BE2C (cell line): Measurements from ENCODE around the gene NDRG4.
"Not testable (repeated sequence)": the region's sequence is repeated elsewhere in the genome, so short reads cannot be mapped to it uniquely, and the experiment has no call there.

Experiments
- DNase-seq: peaks from one replicate; pipeline ENCODE4 v3.0.0-alpha.2; 2020
- H3K27me3 ChIP-seq: fragments of 250-450 bp; sonication (Bioruptor Pico); 2 replicates; pipeline ENCODE4 v1.5.1; 2020; ENCODE audit warnings: mild to moderate bottlenecking
- H3K36me3 ChIP-seq: fragments of 250-450 bp; sonication (Bioruptor Pico); 2 replicates; pipeline ENCODE4 v1.5.1; 2020; ENCODE audit warnings: mild to moderate bottlenecking
- H3K4me1 ChIP-seq: fragments of 250-450 bp; sonication (Bioruptor Pico); 2 replicates; pipeline ENCODE4 v1.5.1; 2020
- H3K4me3 ChIP-seq: 2 replicates; pipeline ENCODE4 v1.5.1; 2011; ENCODE audit warnings: low read depth, low read length
- H3K9me3 ChIP-seq: fragments of 250-450 bp; sonication (Bioruptor Pico); 2 replicates; pipeline ENCODE4 v1.5.1; 2020
- CTCF ChIP-seq: IDR thresholded peaks from 2 replicates; pipeline ENCODE4 v1.5.1; 2012; ENCODE audit warnings: mild to moderate bottlenecking, low read depth, low read length

The NDRG4 gene

GRCh38 chr16:58490065-58490464 is 9.9 kb upstream of the NDRG4 start:
- no peak for TF ChIP-seq CTCF
- no peaks in the 10 kb centered on the region for H3K36me3 ChIP-seq
- no peaks in the 10 kb centered on the region for H3K9me3 ChIP-seq
- no peak overlapping the region for H3K4me3 ChIP-seq
- no peak for DNase-seq
- peaks cover 21% of the 10 kb centered on the region for H3K4me1 ChIP-seq
- H3K27me3 ChIP-seq, result no peaks in the 10 kb centered on the region

- H3K4me3 ChIP-seq, H3K27me3 ChIP-seq, H3K9me3 ChIP-seq, H3K36me3 ChIP-seq, DNase-seq: not testable (repeated sequence)
- H3K4me1 ChIP-seq, result peaks cover 24% of the 10 kb centered on the region
Measured at GRCh38 chr16:58490539-58490938, 9.4 kb upstream of the NDRG4 start.

- Histone ChIP-seq H3K27me3 (no peaks in the 10 kb centered on the region), H3K36me3 (no peaks in the 10 kb centered on the region), H3K4me3 (no peak overlapping the region), H3K4me1 (peaks cover 31% of the 10 kb centered on the region), H3K9me3 (no peaks in the 10 kb centered on the region)
- no peak for TF ChIP-seq CTCF
- peak; percentile 54 for DNase-seq
Measured at GRCh38 chr16:58492066-58492465, 7.9 kb upstream of the NDRG4 start.

- no peak for TF ChIP-seq CTCF
- Histone ChIP-seq H3K27me3 (no peaks in the 10 kb centered on the region), H3K4me1 (peaks cover 26% of the 10 kb centered on the region), H3K9me3 (no peaks in the 10 kb centered on the region), H3K4me3 (no peak overlapping the region), H3K36me3 (no peaks in the 10 kb centered on the region)
- DNase-seq, result peak; percentile 56
Measured at GRCh38 chr16:58492735-58493134, 7.2 kb upstream of the NDRG4 start.

GRCh38 chr16:58493756-58494431 is 6.0 kb upstream of the NDRG4 start:
- Histone ChIP-seq H3K36me3 (no peaks in the 10 kb centered on the region), H3K4me3 (no peak overlapping the region), H3K27me3 (no peaks in the 10 kb centered on the region), H3K4me1 (peaks cover 20% of the 10 kb centered on the region), H3K9me3 (no peaks in the 10 kb centered on the region)
- no peak for DNase-seq
- no peak for TF ChIP-seq CTCF

GRCh38 chr16:58494981-58495520 is 4.9 kb upstream of the NDRG4 start:
- TF ChIP-seq CTCF, result peak; percentile 82
- Histone ChIP-seq H3K4me1 (peaks cover 26% of the 10 kb centered on the region), H3K9me3 (no peaks in the 10 kb centered on the region), H3K36me3 (no peaks in the 10 kb centered on the region), H3K4me3 (peak overlapping the region; percentile 48), H3K27me3 (no peaks in the 10 kb centered on the region)
- DNase-seq, result peak; percentile 93
